BJ (cell line): ENCODE measurements around the gene KDM4B. TPM values are rescaled to one million over a fixed set of nuclear protein-coding genes. Genes with fewer than 3 reads are reported as not detected.

ENCODE experiments used
- CTCF ChIA-PET: fragments of 350-600 bp; formaldehyde crosslinking; extraction: SDS; loops from one replicate; lab custom pipeline; 2021; ENCODE audit warnings: antibody characterized with exemption, inconsistent platforms; lab: Yijun Ruan, JAX
- POLR2A ChIA-PET: fragments of 300-600 bp; sonication (Branson Sonifier 250); formaldehyde crosslinking; extraction: SDS; loops from one replicate; lab custom pipeline; 2021; ENCODE audit warnings: antibody characterized with exemption; lab: Charles Lee
- DNase-seq: peaks from one replicate; pipeline ENCODE4 v3.0.0-alpha.2; 2011; ENCODE audit warnings: low read depth
- H3K27me3 ChIP-seq: 2 replicates; pipeline ENCODE4 v1.6.0; 2011; ENCODE audit warnings: low read length; ENCODE audit not compliant: control insufficient read depth, insufficient read depth
- H3K36me3 ChIP-seq: 2 replicates; pipeline ENCODE4 v1.5.1; 2011; ENCODE audit warnings: low read length; ENCODE audit not compliant: control insufficient read depth, insufficient read depth
- H3K4me3 ChIP-seq: 2 replicates; pipeline ENCODE4 v1.5.1; 2011; ENCODE audit warnings: low read depth, mild to moderate bottlenecking, control low read depth, low read length
- polyA plus RNA-seq: library from polyadenylated mRNA; depleted of rRNA; stranded (reverse); fragments of >200 nt; gene quantifications from 2 replicates; pipeline ENCODE4 v1.2.3, GENCODE V29; 2011
- TF ChIP-seq, protein P1 (sequence below): IDR thresholded peaks from 2 replicates; pipeline ENCODE4 v1.5.1; 2011; ENCODE audit warnings: low read depth, mild to moderate bottlenecking, control low read depth, inconsistent platforms, low read length, moderate library complexity; ENCODE audit not compliant: insufficient read depth

KDM4B gene
- polyA plus RNA-seq, 1 experiment: 15.2 TPM

DNA sequence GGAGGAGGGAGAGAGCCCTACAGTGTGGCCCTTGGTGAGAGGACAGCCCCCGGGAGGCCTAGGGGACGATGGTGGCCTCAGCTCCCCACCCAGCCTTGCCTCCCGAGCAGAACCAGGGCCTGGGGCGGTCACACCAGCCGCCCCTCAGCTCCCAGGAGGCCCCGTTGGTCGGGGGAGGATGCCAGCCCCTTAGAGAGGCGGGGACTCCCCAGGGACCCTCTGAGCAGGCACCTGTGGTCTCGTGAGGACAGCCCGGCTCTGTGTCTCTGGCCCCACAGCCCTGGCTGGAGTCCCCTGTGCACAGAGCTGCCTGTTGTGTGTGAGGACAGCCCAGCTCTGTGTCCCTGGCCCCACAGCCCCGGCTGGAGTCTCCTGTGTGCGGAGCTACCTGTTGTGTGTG, 158.8 kb downstream of the KDM4B start:
- Histone ChIP-seq H3K36me3 (peaks cover 19% of the 10 kb centered on the region), H3K27me3 (no peaks in the 10 kb centered on the region), H3K4me3 (no peak overlapping the region)
- POLR2A ChIA-PET: no interaction called here
- CTCF ChIA-PET: no interaction called here
- no peak for DNase-seq
- TF ChIP-seq, protein P1, sequence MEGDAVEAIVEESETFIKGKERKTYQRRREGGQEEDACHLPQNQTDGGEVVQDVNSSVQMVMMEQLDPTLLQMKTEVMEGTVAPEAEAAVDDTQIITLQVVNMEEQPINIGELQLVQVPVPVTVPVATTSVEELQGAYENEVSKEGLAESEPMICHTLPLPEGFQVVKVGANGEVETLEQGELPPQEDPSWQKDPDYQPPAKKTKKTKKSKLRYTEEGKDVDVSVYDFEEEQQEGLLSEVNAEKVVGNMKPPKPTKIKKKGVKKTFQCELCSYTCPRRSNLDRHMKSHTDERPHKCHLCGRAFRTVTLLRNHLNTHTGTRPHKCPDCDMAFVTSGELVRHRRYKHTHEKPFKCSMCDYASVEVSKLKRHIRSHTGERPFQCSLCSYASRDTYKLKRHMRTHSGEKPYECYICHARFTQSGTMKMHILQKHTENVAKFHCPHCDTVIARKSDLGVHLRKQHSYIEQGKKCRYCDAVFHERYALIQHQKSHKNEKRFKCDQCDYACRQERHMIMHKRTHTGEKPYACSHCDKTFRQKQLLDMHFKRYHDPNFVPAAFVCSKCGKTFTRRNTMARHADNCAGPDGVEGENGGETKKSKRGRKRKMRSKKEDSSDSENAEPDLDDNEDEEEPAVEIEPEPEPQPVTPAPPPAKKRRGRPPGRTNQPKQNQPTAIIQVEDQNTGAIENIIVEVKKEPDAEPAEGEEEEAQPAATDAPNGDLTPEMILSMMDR: no peak

DNA sequence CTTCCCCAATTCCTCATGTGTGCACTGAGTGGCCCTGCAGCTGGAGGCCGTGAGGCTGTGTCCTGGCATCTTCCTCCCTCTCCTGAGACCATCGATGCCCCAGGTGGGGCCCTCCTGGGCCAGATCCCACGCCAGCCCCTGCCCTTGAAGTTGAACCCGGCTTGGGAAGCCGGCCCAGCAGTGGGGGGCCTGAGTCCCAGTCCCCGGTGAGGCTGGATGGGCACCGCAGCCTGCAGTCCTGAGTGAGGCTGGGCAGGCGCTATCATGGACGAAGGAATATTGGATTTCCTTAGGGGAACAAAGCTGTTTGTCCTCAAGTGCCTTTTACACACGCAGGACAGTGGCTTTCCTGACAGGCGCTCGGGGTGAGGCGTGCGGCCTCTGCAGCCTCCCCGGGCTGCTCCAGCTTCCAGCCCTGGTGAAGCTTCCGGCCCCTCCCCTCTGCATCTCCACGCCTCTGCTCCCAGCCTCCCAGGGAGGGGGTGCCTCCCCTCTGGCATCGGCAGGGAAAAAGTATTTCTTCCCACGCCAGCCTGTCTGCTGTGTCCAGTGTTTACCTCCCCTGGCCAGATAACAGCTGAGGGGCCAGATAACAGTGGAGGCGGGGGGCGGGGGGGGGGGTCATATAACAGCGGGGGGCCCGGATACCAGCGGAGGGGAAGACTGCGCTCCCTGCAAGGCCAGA, 159.5 kb downstream of the KDM4B start:
- ChIA-PET POLR2A (no interaction called here), CTCF (interaction anchor here (0.8 kb wide), 1 partner anchor 20 kb away, joined by 3 read pairs; no protein-coding TSS in a partner anchor)
- Histone ChIP-seq H3K27me3 (no peaks in the 10 kb centered on the region), H3K4me3 (no peak overlapping the region), H3K36me3 (peaks cover 18% of the 10 kb centered on the region)
- DNase-seq: peak; percentile 32
- TF ChIP-seq, protein P1: no peak

DNA sequence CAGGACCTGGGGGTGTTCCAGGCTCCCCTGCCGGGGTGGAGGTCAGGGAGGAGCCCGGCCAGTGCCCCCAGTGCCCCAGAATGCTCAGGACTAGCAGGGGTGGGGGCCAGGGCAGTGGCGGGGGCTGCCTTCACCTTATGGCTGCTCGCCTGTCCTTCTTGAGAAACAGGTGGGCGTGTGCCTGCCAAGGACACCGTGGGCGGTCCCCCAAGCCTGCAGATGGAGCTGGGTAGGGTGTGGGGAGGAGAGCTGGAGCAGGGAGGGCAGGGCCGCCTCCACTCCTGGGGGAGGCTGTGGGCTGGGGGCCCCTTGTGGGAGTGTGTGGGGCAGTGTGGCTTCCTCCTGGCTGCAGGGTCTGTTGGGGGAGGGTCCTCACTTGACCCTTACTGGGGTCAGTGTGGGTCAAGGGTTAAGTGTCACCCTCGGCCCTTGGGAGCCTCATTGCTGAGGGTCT, 160.1 kb downstream of the KDM4B start:
- peaks cover 17% of the 10 kb centered on the region for H3K36me3 ChIP-seq
- ChIA-PET POLR2A (no interaction called here), CTCF (interaction anchor here (0.8 kb wide), 1 partner anchor 21 kb away, joined by 3 read pairs; no protein-coding TSS in a partner anchor)
- H3K4me3 ChIP-seq: no peak overlapping the region
- DNase-seq: no peak
- TF ChIP-seq, protein P1: no peak
- H3K27me3 ChIP-seq: no peaks in the 10 kb centered on the region

DNA sequence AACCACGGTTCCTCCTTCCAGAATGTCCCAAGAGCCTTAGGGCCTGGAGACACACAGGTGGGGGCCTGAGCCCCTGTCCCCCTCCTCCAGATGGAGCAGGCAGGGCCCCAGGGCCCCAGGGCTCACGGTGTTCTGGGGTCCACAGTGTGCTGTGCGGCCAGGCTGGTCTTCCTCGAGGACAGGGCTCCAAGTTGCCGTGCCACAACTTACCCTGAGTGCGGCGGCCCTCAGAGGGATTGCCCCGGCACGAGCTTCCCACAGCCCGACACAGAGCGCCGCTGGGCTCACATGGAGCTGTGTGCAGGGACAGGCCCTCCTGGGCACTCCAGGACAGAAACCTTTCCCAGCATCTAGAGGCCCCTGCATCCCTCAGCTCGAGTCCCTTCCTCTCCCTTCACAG, 160.8 kb downstream of the KDM4B start:
- no peak for DNase-seq
- H3K36me3 ChIP-seq: peaks cover 21% of the 10 kb centered on the region
- no peaks in the 10 kb centered on the region for H3K27me3 ChIP-seq
- ChIA-PET POLR2A (no interaction called here), CTCF (no interaction called here)
- H3K4me3 ChIP-seq: no peak overlapping the region
- TF ChIP-seq, protein P1: no peak

DNA sequence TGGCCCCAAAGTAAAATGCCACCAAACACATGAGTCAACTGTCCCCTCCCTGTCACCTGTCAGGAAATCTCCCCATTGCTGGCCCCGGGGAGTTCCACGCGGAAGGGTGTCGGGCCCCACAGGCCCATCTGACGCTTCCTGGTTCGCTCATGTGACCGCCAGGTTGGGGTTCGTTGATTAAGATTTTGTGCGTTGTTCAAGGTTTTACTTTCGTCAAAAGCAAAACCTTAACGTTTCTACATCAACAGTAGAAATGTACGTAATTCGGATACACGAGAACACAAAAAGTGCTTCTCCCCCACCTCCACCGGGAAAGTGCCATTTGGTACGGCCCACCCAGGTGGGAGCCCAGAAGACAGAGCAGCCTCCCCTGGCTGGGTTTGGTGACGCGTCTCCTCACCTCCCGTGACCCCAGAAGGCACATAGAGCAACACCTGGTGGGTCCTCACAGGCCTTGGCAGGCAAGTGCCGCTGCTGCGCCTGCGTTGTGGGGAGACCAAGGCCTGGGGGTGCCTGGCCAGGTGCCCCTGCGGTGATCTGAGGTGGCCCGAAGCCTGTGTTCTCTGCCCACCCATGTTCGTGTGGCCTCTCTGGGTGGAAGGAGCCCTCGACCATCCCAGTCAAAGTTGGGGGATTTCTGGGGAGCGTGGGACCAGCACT, 161.6 kb downstream of the KDM4B start:
- ChIA-PET CTCF (no interaction called here), POLR2A (no interaction called here)
- TF ChIP-seq, protein P1: no peak
- Histone ChIP-seq H3K4me3 (no peak overlapping the region), H3K27me3 (no peaks in the 10 kb centered on the region), H3K36me3 (peaks cover 26% of the 10 kb centered on the region)
- DNase-seq: no peak
